Stimulated activated CD4-positive, alpha-beta T cell treated with anti-CD3 and anti-CD28 coated beads, TNF-alpha, amount 100 ng/mL, for 4 hours (primary cell): ENCODE results near the gene PRKAR1A.
"Not testable (repeated sequence)": the region's sequence is repeated elsewhere in the genome, so short reads cannot be mapped to it uniquely, and the experiment has no call there.

Experiments used
- DNase-seq, 3 experiments: peaks; one replicate each; pipeline ENCODE4 v3.0.0-alpha.2; 2020; ENCODE audit warnings: low read depth in 3 of 3

The PRKAR1A gene

GRCh38 chr17:68512247-68512959 lies at the start of gene PRKAR1A:
Gene PRKAR1A, plus strand, starts transcription at chr17:68512430. Its CDS starts 2,970 bp downstream, at chr17:68515400.
- peak; percentile 80 to 85 (median 85) for DNase-seq

- DNase-seq, result no peak
These were observed 48.8 kb upstream of the PRKAR1A start for GRCh38 chr17:68463211-68464019.

DNA sequence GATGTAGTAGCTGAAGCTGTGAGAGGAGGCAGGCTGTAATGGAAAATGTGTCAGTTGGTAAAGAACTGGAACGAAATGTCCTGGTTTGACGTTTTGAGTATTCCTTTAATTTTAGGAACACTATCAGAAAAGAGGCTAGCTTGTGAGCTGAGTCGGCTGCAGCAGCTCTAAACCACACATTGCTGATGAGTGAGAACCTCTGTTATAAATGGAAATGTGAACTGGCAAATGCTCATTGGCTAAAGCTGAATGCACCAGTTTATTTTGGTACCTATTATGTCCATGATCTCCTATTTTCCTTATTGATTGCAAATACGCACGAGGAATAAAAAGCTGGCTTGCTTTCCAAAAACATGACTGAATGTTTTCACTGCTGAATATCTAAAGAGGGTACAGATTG lies 43.9 kb upstream of the PRKAR1A start:
- DNase-seq, result no peak

DNA sequence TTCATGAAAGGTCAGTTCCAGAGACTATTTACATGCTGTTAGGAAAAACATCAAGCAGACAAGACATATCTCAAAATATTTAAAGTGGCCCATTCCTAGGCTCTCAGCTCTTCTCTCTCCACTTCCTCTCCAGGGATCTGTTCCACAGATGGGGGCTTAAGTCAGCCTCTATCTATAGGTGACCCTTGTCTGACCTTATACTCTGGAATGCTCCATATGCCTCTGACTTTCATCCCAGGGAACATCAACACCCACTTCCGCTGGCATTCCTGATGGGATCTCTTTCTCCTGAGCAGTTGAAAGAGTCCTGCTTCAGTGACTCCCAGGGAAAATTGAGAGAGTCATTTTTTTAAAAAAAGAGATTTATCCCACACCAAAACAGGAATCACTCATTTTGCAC lies 43.4 kb upstream of the PRKAR1A start:
- DNase-seq, result no peak

DNA sequence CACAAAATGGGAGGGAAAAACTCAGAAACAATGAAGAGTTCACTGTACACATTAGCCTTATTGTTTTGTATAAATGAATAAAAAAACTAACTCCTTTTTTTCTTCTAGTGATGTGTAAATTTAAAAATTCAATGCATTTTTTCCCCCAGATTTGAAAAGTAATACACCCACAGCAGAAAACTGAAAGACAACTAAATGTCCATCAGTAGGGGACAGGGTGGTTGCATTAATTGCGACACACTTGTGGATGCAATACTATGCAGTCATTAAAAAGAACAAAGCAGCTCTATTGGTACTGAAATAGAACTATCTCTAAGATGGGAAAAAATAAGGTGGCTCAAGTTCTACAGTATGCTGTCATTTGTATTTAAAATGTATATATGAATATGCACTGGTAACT lies 41.3 kb upstream of the PRKAR1A start:
- DNase-seq, result no peak

- DNase-seq, result no peak
These were observed 31.3 kb upstream of the PRKAR1A start for GRCh38 chr17:68480885-68481284.

DNA sequence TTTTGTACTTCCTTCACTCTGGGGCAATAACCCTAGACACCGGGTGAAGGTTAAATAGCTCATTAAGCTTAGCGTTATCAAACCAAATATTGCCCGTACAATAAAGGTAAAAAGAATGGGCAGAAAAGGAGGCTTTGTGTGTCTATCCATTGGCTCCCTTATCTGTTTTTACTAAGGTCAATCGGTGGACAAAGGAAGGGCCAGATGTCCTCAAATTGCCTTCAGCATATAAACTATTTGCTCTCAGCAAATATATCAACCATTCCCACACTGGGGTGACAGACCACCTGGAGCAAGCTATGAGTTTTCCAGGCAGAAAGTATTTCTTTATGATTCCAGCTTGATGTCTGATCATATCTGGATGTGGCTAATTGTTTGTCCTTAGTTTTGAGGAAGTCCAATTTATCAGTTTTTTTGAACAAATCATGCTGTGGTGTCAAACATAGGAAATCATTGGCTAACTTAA lies 29.6 kb upstream of the PRKAR1A start:
- no peak for DNase-seq

GRCh38 chr17:68484458-68484857 lies 27.8 kb upstream of the PRKAR1A start:
- DNase-seq, result no peak

- no peak for DNase-seq
These were observed 22.3 kb upstream of the PRKAR1A start for GRCh38 chr17:68489919-68490318.

DNA sequence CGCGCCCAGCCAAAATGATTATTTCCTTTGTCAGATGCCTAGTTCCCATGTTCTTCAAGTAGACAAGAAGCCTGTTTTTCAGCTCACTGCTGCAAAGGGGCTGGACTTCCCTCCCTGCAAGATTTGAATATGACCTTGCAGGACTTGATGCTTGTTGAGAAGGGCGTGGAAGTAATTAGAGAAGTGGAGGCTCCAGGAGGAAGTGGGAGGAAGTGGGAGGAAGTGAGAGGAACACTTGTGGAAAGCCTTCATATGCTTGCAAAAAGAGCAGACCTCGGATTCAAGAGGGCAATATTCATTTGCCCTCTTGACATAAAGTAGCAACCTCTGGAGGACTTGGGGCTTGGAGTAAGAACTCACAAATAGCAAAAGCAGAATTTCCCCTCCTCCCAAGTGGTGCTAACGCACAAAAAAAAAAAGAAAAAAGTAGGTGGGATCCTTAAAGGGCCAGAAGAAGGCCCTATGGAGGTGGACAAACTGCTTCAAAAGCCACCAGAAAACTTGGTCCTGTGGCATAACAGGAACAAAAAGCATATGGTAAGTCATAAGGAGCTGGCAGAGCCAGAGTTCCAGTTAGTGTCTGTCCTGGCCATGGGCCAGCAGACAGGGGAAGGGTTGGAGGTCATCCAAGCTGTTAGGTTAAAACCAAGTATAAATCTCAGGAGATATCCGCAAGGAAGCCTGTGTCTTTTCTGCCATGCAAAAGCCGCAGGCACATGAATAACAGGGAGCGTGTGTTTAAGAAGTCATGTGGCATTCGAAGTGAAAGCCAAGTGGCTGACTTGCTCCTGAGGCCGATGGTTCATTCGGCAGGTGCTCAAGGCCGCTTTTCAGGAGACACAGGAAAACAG lies 20.6 kb upstream of the PRKAR1A start:
- no peak for DNase-seq

DNA sequence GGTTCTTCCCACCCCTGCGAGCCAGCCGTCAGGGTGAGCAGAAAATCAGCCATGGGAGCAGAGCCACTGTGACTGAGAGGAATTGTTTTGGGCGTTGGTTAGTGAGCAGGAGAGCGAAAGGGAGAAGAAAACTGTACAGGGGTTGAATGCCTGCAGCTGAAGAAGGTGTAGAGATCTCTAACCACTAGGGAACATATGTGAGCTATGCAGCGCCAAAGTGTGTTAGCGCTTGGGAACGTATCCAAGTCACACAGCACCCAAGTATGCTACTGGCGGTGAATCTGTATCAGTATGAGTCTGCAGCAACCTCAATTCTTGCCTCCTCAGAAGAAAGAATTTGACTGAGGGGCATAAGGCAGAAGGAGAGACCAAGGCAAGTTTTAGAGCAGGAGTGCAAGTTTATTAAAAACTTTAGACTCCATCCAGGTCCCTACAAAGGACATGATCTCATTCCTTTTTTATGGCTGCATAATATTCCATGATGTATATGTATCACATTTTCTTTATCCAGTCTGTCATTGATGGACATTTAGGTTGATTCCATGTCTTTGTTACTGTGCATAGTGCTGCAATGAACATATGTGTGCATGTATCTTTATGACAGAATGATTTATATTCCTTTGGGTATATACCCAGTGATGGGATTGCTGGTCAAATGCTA lies 19.7 kb upstream of the PRKAR1A start:
- DNase-seq, result not testable (repeated sequence)

GRCh38 chr17:68495081-68495480 lies 17.1 kb upstream of the PRKAR1A start:
- no peak for DNase-seq

GRCh38 chr17:68497885-68498319 lies 14.3 kb upstream of the PRKAR1A start:
- no peak for DNase-seq

- DNase-seq, result no peak
These were observed 13.5 kb upstream of the PRKAR1A start for GRCh38 chr17:68498479-68499326.

- DNase-seq, result no peak
These were observed 12.6 kb upstream of the PRKAR1A start for GRCh38 chr17:68499587-68499986.

DNA sequence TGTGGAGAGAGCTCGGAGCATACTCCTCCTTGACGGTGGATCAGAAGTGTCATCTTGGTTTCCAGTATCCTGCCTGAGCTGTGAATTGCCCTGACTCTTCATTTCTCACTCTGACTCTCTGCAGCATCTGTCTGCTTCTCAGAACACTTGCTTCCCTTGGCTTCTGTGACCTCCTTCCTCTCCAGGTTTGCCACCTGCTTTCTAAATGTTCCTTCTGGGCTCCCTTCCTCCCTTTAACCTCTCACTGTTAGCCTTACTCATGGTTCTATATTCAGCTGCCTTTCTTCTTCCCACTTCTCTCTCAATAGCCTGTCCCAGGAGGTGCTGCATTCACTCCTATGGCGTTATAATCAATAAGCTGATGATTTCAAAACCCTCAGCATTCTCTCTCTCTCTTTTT lies 11.2 kb upstream of the PRKAR1A start:
- no peak for DNase-seq

DNA sequence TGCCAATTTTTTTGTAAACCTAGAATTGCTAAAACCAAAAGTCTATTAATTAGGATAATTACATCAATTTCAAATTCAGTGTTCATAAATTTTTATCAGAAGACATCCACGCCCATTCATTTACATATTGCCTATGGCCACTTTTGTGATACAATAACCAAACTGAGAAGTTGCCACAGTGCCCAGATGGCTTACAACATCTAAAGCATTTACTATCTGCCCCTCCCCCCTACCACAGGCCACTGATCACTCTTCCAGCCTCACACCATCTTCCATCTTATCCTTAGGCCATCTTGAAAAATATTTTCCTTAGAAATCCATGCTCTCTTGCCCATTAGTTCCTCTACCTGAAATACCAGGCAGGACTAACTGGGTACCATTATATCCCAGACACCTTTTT lies 6.3 kb upstream of the PRKAR1A start:
- DNase-seq, result no peak

- DNase-seq, result no peak
These were observed 4.7 kb upstream of the PRKAR1A start for GRCh38 chr17:68507576-68507975.

DNA sequence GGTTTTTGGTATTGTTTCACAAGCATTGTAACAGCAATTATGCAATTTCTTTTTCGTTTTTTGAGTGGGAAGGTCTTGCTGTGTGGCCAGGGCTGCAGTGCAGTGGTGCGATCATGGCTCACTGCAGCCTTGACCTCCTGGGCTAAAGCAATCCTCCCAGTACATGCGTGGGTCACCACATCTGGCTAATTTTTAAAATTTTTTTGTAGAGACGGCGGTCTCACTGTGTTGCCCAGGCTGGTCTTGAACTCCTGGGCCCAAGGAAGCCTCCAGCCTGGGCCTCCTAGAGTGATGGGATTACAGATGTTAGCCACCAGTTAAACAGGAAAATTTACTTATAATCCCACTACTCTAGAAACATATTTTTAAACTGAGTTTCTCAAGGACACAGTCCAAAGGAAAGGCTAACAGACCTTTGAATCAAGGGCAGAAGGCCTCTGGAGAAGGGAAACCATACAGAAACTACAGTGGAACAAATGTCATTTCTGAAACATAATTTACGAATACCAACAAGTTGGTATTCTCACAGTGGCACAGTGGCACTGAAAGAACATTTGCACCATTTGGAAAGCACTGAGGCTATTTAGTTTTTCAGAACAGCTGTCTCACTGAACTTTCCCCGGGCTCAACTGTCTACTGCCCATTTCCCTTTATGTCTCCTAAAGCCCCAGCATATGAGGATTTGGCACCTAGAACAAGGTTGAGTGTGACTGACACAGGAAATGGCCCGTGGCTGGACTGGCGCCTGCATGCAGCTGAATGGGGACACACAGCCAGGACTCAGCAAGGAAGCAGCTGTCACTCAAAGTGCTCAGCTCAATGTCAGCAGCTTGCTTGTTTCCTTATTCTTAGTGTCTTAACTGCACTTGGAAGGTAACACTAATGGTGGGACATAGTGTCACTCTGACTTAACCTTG lies 2.8 kb upstream of the PRKAR1A start:
- DNase-seq, result no peak
